ENCODE results near the gene PIBF1. TPM values are rescaled to one million over a fixed set of nuclear protein-coding genes. Genes with fewer than 3 reads are reported as not detected.

The PIBF1 gene, protein sequence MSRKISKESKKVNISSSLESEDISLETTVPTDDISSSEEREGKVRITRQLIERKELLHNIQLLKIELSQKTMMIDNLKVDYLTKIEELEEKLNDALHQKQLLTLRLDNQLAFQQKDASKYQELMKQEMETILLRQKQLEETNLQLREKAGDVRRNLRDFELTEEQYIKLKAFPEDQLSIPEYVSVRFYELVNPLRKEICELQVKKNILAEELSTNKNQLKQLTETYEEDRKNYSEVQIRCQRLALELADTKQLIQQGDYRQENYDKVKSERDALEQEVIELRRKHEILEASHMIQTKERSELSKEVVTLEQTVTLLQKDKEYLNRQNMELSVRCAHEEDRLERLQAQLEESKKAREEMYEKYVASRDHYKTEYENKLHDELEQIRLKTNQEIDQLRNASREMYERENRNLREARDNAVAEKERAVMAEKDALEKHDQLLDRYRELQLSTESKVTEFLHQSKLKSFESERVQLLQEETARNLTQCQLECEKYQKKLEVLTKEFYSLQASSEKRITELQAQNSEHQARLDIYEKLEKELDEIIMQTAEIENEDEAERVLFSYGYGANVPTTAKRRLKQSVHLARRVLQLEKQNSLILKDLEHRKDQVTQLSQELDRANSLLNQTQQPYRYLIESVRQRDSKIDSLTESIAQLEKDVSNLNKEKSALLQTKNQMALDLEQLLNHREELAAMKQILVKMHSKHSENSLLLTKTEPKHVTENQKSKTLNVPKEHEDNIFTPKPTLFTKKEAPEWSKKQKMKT
- total RNA-seq (2022), result 10.1 and 12.5 TPM in 2 replicates
- percentile 67 among the genes with signal in this experiment for Bru-seq, nascent RNA
- percentile 46 among the genes with signal in this experiment for BruChase-seq, experiment 1, labeled RNA remaining after a 6-hour chase
- BruChase-seq, experiment 2, labeled RNA remaining after a 2-hour chase, result percentile 44 among the genes with signal in this experiment
- long read RNA-seq, transcript PIBF1-201 (18 exons, 3,154 nt), result major isoform, 7 of 13 reads
- long read RNA-seq, partial matches to known transcripts, result 2 of 13 reads
- long read RNA-seq, other reads (novel, unspliced or antisense), result 4 of 13 reads

GRCh38 chr13:72781451-72782439 is at the start of gene PIBF1, which contains the start of gene DIS3:
TSS of gene PIBF1 (plus strand) at chr13:72782133. CDS start at chr13:72783470, 1,337 bp downstream.
TSS of gene DIS3 (minus strand) at chr13:72781900. CDS start at chr13:72781832, 68 bp downstream.
- peaks cover 42% of the 10 kb centered on the region for H3K36me3 Mint-ChIP-seq (ENCODE audit: insufficient read depth, unreplicated experiment)
- DNase-seq, result peak; percentile 87
- H3K9me3 Mint-ChIP-seq (ENCODE audit: low read depth, unreplicated experiment), result no peaks in the 10 kb centered on the region
- H3K27me3 Mint-ChIP-seq (ENCODE audit: unreplicated experiment), result no peaks in the 10 kb centered on the region
- intact Hi-C loops (cut with micrococcal nuclease; ENCODE audit: unreplicated experiment), result no loop called here
- TF ChIP-seq CTCF (IDR thresholded peaks at IDR 0.05; ENCODE audit: unreplicated experiment), result no peak
- H3K4me1 Mint-ChIP-seq (ENCODE audit: low read depth, unreplicated experiment), result peaks cover 4% of the 10 kb centered on the region
- no TSS peak for BruUV-seq (replicated peaks)
- peak within 1 kb of the TSS; percentile 83 for H3K27ac Mint-ChIP-seq (ENCODE audit: unreplicated experiment)
- peak within 1 kb of the TSS; percentile 81 for H3K4me3 Mint-ChIP-seq (ENCODE audit: low read depth, unreplicated experiment)
- CTCF ChIA-PET, result no interaction called here

DNA sequence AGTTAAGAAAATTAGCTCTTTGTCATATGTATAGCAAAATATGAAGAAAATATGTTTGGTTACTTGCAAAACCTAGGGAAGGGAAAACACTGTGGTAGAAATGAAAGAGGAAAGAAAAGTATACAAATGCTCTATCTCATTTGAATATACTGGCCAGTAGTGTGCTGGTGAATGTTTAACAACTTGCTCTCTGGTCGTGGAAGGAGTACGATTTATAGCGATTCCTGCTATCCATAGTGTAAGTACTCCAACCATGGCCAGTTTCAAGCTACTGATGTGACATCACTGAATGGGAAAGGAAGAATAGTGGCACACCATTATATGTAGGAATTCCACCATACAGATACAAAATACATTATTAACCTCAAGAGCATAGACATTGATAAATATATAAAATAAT is 44.9 kb upstream of the PIBF1 start:
- DNase-seq, result no peak
- Mint-ChIP-seq H3K4me3 (ENCODE audit: low read depth, unreplicated experiment) (no peak overlapping the region), H3K36me3 (ENCODE audit: insufficient read depth, unreplicated experiment) (no peaks in the 10 kb centered on the region), H3K4me1 (ENCODE audit: low read depth, unreplicated experiment) (no peaks in the 10 kb centered on the region), H3K27ac (ENCODE audit: unreplicated experiment) (no peak overlapping the region), H3K27me3 (ENCODE audit: unreplicated experiment) (no peaks in the 10 kb centered on the region), H3K9me3 (ENCODE audit: low read depth, unreplicated experiment) (no peaks in the 10 kb centered on the region)
- CTCF ChIA-PET, result no interaction called here
- BruUV-seq (replicated peaks), result no TSS peak
- intact Hi-C loops (cut with micrococcal nuclease; ENCODE audit: unreplicated experiment), result no loop called here
- no peak for TF ChIP-seq CTCF (IDR thresholded peaks at IDR 0.05; ENCODE audit: unreplicated experiment)

DNA sequence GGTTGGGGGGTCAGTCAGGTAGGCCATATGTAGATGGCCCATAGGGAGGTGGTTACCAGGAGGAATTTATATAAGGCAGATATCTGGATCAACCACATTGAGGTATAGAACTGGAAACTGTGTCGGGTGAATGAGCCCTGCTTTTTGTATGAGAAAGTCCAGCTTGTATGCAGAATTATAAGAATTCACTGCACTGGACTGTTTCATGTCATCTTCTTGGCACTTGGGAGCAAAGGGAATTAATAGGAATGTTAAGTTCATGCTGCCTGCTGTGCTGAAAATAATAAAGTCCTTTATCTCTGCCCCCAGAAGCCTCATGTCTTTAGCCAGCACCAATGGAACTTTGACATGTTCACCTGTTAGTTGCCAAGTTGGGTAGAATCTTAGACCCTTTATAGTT is 41.9 kb upstream of the PIBF1 start:
- DNase-seq, result no peak
- no peaks in the 10 kb centered on the region for H3K4me1 Mint-ChIP-seq (ENCODE audit: low read depth, unreplicated experiment)
- H3K36me3 Mint-ChIP-seq (ENCODE audit: insufficient read depth, unreplicated experiment), result no peaks in the 10 kb centered on the region
- CTCF ChIA-PET, result no interaction called here
- no peaks in the 10 kb centered on the region for H3K9me3 Mint-ChIP-seq (ENCODE audit: low read depth, unreplicated experiment)
- no peak for TF ChIP-seq CTCF (IDR thresholded peaks at IDR 0.05; ENCODE audit: unreplicated experiment)
- no TSS peak for BruUV-seq (replicated peaks)
- no peak overlapping the region for H3K4me3 Mint-ChIP-seq (ENCODE audit: low read depth, unreplicated experiment)
- no peak overlapping the region for H3K27ac Mint-ChIP-seq (ENCODE audit: unreplicated experiment)
- intact Hi-C loops (cut with micrococcal nuclease; ENCODE audit: unreplicated experiment), result no loop called here
- no peaks in the 10 kb centered on the region for H3K27me3 Mint-ChIP-seq (ENCODE audit: unreplicated experiment)

Data from Calu3 (cell line).